CD14-positive monocyte (primary cell): ENCODE data around the gene SH2D2A. TPM values are rescaled to one million over a fixed set of nuclear protein-coding genes. Genes with fewer than 3 reads are reported as not detected.

ENCODE experiments used
- DNase-seq, 3 donors: peaks; one replicate each; pipeline ENCODE4 v3.0.0-alpha.2; 2011 to 2022
- H2AFZ ChIP-seq: 2 replicates; pipeline ENCODE4 v1.6.0; 2012; ENCODE audit warnings: mild to moderate bottlenecking, low read depth, low read length, inconsistent platforms; ENCODE audit not compliant: insufficient read depth, poor library complexity, severe bottlenecking
- H3K27ac ChIP-seq, 2 donors: 1 replicate in 1 of 2; 2 replicates in 1 of 2; pipeline ENCODE4 v1.5.1; 2012 to 2013; ENCODE audit warnings: low read length in 2 of 2, control low read depth in 1 of 2, inconsistent platforms in 1 of 2, low read depth in 1 of 2, mild to moderate bottlenecking in 1 of 2
- H3K27me3 ChIP-seq, 2 donors: one replicate each; pipeline versions ENCODE4 v1.6.0 to v1.6.1; 2011 to 2013; ENCODE audit warnings: low read length in 2 of 2; ENCODE audit not compliant: control insufficient read depth in 2 of 2, insufficient read depth in 2 of 2
- H3K36me3 ChIP-seq, 2 donors: replicated peaks in 1 of 2; 1 replicate in 1 of 2; 2 replicates in 1 of 2; pipeline versions ENCODE4 v1.5.1 to v1.6.1; 2012 to 2013; ENCODE audit warnings: low read length in 2 of 2, control low read depth in 1 of 2, inconsistent platforms in 1 of 2, mild to moderate bottlenecking in 1 of 2; ENCODE audit not compliant: insufficient read depth in 2 of 2, control insufficient read depth in 1 of 2
- H3K4me1 ChIP-seq, 2 donors: 1 replicate in 1 of 2; 2 replicates in 1 of 2; pipeline versions ENCODE4 v1.5.1 to v1.6.1; 2012 to 2013; ENCODE audit warnings: low read length in 2 of 2, control low read depth in 1 of 2, inconsistent platforms in 1 of 2, mild to moderate bottlenecking in 1 of 2, moderate library complexity in 1 of 2; ENCODE audit not compliant: insufficient read depth in 2 of 2, control insufficient read depth in 1 of 2
- H3K4me2 ChIP-seq: replicated peaks from 2 replicates; pipeline ENCODE3; 2012; ENCODE audit warnings: low read length, moderate library complexity, mild to moderate bottlenecking; ENCODE audit not compliant: poor library complexity, severe bottlenecking; ENCODE audit errors: extremely low read depth
- H3K4me3 ChIP-seq, 3 experiments: fragments of 200-600 bp in 1 of 3; sonication (generic) in 1 of 3; replicated peaks in 1 of 3; 1 replicate in 2 of 3; 2 replicates in 1 of 3; pipeline ENCODE4 v1.5.1; 2011 to 2013; ENCODE audit warnings: low read length in 3 of 3, mild to moderate bottlenecking in 3 of 3, control low read depth in 2 of 3, low read depth in 2 of 3, inconsistent platforms in 1 of 3, moderate library complexity in 1 of 3
- H3K79me2 ChIP-seq: 2 replicates; pipeline ENCODE4 v1.6.0; 2012; ENCODE audit warnings: mild to moderate bottlenecking, control low read depth, inconsistent platforms, low read length, moderate library complexity; ENCODE audit not compliant: insufficient read depth
- H3K9ac ChIP-seq: 2 replicates; pipeline ENCODE4 v1.6.0; 2017; ENCODE audit warnings: low read length, mild to moderate bottlenecking; ENCODE audit not compliant: insufficient read depth, poor library complexity, severe bottlenecking
- H3K9me3 ChIP-seq, 2 donors: replicated peaks in 1 of 2; 1 replicate in 1 of 2; 2 replicates in 1 of 2; pipeline versions ENCODE4 v1.5.1 to v1.6.1; 2012 to 2013; ENCODE audit warnings: low read length in 2 of 2, control low read depth in 1 of 2; ENCODE audit not compliant: control insufficient read depth in 1 of 2, insufficient read depth in 1 of 2
- H4K20me1 ChIP-seq: 2 replicates; pipeline ENCODE4 v1.6.0; 2012; ENCODE audit warnings: mild to moderate bottlenecking, low read length, control low read depth, moderate library complexity; ENCODE audit not compliant: insufficient read depth
- H3K27ac Mint-ChIP-seq, 7 donors: one replicate each; pipeline ENCODE4 v1.8.0; 2020; ENCODE audit warnings: mild to moderate bottlenecking in 7 of 7, mixed read lengths in 7 of 7, moderate library complexity in 6 of 7, inconsistent platforms in 2 of 7
- H3K27me3 Mint-ChIP-seq, 3 donors: one replicate each; pipeline ENCODE4 v1.8.0; 2021 to 2022; ENCODE audit warnings: low read depth in 3 of 3, mild to moderate bottlenecking in 3 of 3, mixed read lengths in 3 of 3, moderate library complexity in 3 of 3, inconsistent platforms in 1 of 3
- H3K36me3 Mint-ChIP-seq, 2 donors: one replicate each; pipeline ENCODE4 v1.8.0; 2020; ENCODE audit warnings: mixed read lengths in 2 of 2, inconsistent platforms in 1 of 2, mild to moderate bottlenecking in 1 of 2
- H3K4me1 Mint-ChIP-seq: one replicate; pipeline ENCODE4 v1.8.0; 2020; ENCODE audit warnings: mild to moderate bottlenecking, mixed read lengths
- H3K4me3 Mint-ChIP-seq, 2 donors: one replicate each; pipeline ENCODE4 v1.8.0; 2020; ENCODE audit warnings: mild to moderate bottlenecking in 2 of 2, mixed read lengths in 2 of 2, moderate library complexity in 1 of 2
- H3K9me3 Mint-ChIP-seq, 7 donors: one replicate each; pipeline ENCODE4 v1.8.0; 2020 to 2022; ENCODE audit warnings: mixed read lengths in 7 of 7, mild to moderate bottlenecking in 6 of 7, moderate library complexity in 6 of 7, inconsistent platforms in 2 of 7
- WGBS: methylation state at CpG from one replicate; pipeline ENCODE4 v1.1.5; 2013; ENCODE audit warnings: missing lambda C conversion rate; ENCODE audit not compliant: insufficient coverage; 5-methylcytosine and 5-hydroxymethylcytosine counted together
- intact Hi-C, 2 donors: fragments of 100-400 bp; cut with micrococcal nuclease; formaldehyde crosslinking; loops; one replicate each; pipeline versions ENCODE4 v1.15.0 to v1.15.1; 2023
- polyA plus RNA-seq, 3 donors: library from polyadenylated mRNA; depleted of rRNA in 1 of 3; unstranded in 2 of 3; stranded (reverse) in 1 of 3; fragments of 300-500 nt in 2 of 3; fragments of >200 nt in 1 of 3; fragmentation: Illumina TruSeq in 2 of 3; gene quantifications; 1 replicate in 2 of 3; 2 replicates in 1 of 3; pipeline ENCODE4 v1.2.3, GENCODE V29; 2012 to 2021
- TF ChIP-seq, protein P1 (sequence below): fragments of 200-600 bp; IDR thresholded peaks from one replicate; pipeline ENCODE4 v1.8.0; 2022; ENCODE audit warnings: antibody characterized with exemption, mild to moderate bottlenecking

Gene SH2D2A
- polyA plus RNA-seq, 3 donors = 0.17 to 0.20 TPM; not detected in 1

DNA sequence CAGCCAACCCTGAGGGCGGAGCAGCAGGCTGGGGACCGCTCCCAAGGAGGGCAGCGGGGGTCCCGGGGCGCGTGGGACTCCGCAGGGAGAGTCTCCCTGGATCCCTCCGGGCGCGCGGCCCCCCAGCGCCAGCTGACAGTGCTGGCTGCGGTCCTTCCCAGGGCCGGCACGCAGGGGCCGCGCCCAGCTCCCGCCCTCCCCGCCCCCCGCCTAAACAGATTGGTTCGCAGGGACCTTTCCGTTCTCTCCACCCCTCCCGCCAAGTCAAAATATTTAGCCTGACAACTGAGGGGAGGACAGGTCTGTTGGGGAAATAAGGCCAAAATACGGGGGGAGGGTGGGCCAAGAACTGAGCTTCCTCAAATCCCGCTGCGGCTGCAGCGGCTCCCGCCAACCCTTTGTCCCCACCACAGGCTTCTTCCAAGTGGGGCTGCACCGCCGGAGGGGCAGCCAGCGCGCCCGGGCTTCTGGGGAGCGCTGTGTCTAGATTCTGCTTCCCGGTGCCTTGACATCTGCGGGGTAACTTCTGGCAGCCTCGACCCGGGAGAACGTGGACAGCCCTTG lies 42.4 kb upstream of the SH2D2A start, which contains the start of gene INSRR:
INSRR (minus strand) TSS at position 159 of the 564 bp plus-strand sequence. CDS start 496 bp downstream, outside the sequence.
- no peak within 1 kb of the TSS for H3K9ac ChIP-seq
- peaks cover 70 to 80% (median 70%) of the 10 kb centered on the region in 3 donors for H3K27me3 Mint-ChIP-seq
- no peak within 1 kb of the TSS for H3K27ac ChIP-seq
- H3K4me3 ChIP-seq = no peak within 1 kb of the TSS
- no peaks in the 10 kb centered on the region for H4K20me1 ChIP-seq
- no peaks in the 10 kb centered on the region for H3K79me2 ChIP-seq
- H3K9me3 ChIP-seq = peaks cover 0 to 8% of the 10 kb centered on the region in 2 donors
- no peak within 1 kb of the TSS for H3K27ac Mint-ChIP-seq
- peaks cover 0 to 6% (median 0%) of the 10 kb centered on the region in 7 donors for H3K9me3 Mint-ChIP-seq
- peak within 1 kb of the TSS in 1 of 2 donors; percentile 79 for H3K4me3 Mint-ChIP-seq
- whole genome bisulfite sequencing = 7% methylated on average over 28 of the region's 39 CpGs
- peaks cover 5 to 15% of the 10 kb centered on the region in 2 donors for H3K4me1 ChIP-seq
- no peak for DNase-seq
- H3K27me3 ChIP-seq = peaks cover 44 to 70% of the 10 kb centered on the region in 2 donors
- no peaks in the 10 kb centered on the region for H3K36me3 ChIP-seq
- TF ChIP-seq, protein P1, sequence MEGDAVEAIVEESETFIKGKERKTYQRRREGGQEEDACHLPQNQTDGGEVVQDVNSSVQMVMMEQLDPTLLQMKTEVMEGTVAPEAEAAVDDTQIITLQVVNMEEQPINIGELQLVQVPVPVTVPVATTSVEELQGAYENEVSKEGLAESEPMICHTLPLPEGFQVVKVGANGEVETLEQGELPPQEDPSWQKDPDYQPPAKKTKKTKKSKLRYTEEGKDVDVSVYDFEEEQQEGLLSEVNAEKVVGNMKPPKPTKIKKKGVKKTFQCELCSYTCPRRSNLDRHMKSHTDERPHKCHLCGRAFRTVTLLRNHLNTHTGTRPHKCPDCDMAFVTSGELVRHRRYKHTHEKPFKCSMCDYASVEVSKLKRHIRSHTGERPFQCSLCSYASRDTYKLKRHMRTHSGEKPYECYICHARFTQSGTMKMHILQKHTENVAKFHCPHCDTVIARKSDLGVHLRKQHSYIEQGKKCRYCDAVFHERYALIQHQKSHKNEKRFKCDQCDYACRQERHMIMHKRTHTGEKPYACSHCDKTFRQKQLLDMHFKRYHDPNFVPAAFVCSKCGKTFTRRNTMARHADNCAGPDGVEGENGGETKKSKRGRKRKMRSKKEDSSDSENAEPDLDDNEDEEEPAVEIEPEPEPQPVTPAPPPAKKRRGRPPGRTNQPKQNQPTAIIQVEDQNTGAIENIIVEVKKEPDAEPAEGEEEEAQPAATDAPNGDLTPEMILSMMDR = no peak
- intact Hi-C loops = loop anchor here (10.0 kb wide), 2 partner anchors 64 to 164 kb away; no protein-coding TSS in a partner anchor
- peak within 1 kb of the TSS; percentile 39 for H3K4me2 ChIP-seq
- peaks cover 0 to 5% of the 10 kb centered on the region in 2 donors for H3K36me3 Mint-ChIP-seq
- peaks cover 15% of the 10 kb centered on the region for H3K4me1 Mint-ChIP-seq
- no peak within 1 kb of the TSS for H2AFZ ChIP-seq

GRCh38 chr1:156858555-156858956 lies 41.9 kb upstream of the SH2D2A start:
- no peaks in the 10 kb centered on the region for H3K79me2 ChIP-seq
- intact Hi-C loops = loop anchor here (10.0 kb wide), 2 partner anchors 64 to 164 kb away; no protein-coding TSS in a partner anchor
- H3K4me2 ChIP-seq = no peak overlapping the region
- WGBS = 50% methylated on average over 5 of the region's 5 CpGs
- Mint-ChIP-seq H3K36me3 (peaks cover 0 to 5% of the 10 kb centered on the region in 2 donors), H3K27me3 (peaks cover 65 to 79% (median 71%) of the 10 kb centered on the region in 3 donors), H3K9me3 (peaks cover 0 to 6% (median 0%) of the 10 kb centered on the region in 7 donors), H3K4me3 (peak overlapping the region in 1 of 2 donors; percentile 76), H3K4me1 (peaks cover 15% of the 10 kb centered on the region), H3K27ac (no peak overlapping the region)
- H3K4me1 ChIP-seq = peaks cover 5 to 15% of the 10 kb centered on the region in 2 donors
- no peak overlapping the region for H3K9ac ChIP-seq
- no peak overlapping the region for H2AFZ ChIP-seq
- DNase-seq = no peak
- H3K36me3 ChIP-seq = no peaks in the 10 kb centered on the region
- TF ChIP-seq, protein P1 = no peak
- H3K4me3 ChIP-seq = no peak overlapping the region
- peaks cover 0 to 8% of the 10 kb centered on the region in 2 donors for H3K9me3 ChIP-seq
- H3K27ac ChIP-seq = no peak overlapping the region
- peaks cover 44 to 73% of the 10 kb centered on the region in 2 donors for H3K27me3 ChIP-seq
- H4K20me1 ChIP-seq = no peaks in the 10 kb centered on the region
